ENCODE measurements around the gene DPEP3. TPM values are rescaled to one million over a fixed set of nuclear protein-coding genes. Genes with fewer than 3 reads are reported as not detected.
A peak's percentile ranks its signal among the peaks of the same experiment; 100 is the strongest.

DPEP3 gene
- total and polyA plus RNA-seq, 2 experiments from 2014 or later, result 0.51 TPM; not detected in 1

GRCh38 chr16:67943619-67944504 lies 36.4 kb downstream of the DPEP3 start, which contains the start of gene LCAT:
Gene LCAT (minus strand): TSS chr16:67944120. CDS start chr16:67944101, 19 bp downstream.
- DNase-seq (ENCODE audit: low read depth in 1 of 2, low spot score in 1 of 2), result peak in 1 of 2 donors; percentile 67
- H3K27ac ChIP-seq, result no peak within 1 kb of the TSS

GRCh38 chr16:67943256-67943618 lies 37.1 kb downstream of the DPEP3 start:
- Histone ChIP-seq H3K9me3 (ENCODE audit: low read depth) (no peaks in the 10 kb centered on the region), H3K4me1 (ENCODE audit: low read depth) (no peaks in the 10 kb centered on the region), H3K27me3 (no peaks in the 10 kb centered on the region), H3K4me3 (no peak overlapping the region), H3K27ac (no peak overlapping the region), H3K36me3 (peaks cover 26% of the 10 kb centered on the region)
- no peak for DNase-seq (ENCODE audit: low read depth in 1 of 2, low spot score in 1 of 2)
- TF ChIP-seq, protein P1, sequence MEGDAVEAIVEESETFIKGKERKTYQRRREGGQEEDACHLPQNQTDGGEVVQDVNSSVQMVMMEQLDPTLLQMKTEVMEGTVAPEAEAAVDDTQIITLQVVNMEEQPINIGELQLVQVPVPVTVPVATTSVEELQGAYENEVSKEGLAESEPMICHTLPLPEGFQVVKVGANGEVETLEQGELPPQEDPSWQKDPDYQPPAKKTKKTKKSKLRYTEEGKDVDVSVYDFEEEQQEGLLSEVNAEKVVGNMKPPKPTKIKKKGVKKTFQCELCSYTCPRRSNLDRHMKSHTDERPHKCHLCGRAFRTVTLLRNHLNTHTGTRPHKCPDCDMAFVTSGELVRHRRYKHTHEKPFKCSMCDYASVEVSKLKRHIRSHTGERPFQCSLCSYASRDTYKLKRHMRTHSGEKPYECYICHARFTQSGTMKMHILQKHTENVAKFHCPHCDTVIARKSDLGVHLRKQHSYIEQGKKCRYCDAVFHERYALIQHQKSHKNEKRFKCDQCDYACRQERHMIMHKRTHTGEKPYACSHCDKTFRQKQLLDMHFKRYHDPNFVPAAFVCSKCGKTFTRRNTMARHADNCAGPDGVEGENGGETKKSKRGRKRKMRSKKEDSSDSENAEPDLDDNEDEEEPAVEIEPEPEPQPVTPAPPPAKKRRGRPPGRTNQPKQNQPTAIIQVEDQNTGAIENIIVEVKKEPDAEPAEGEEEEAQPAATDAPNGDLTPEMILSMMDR (IDR thresholded peaks at IDR 0.05; ENCODE audit: low read depth, low read length), result no peak

More at GRCh38 chr16:67943619-67944504, 36.4 kb downstream of the DPEP3 start, which contains the start of gene LCAT:
- TF ChIP-seq, protein P1 (IDR thresholded peaks at IDR 0.05; ENCODE audit: low read depth, low read length), result no peak
- Histone ChIP-seq H3K36me3 (peaks cover 30% of the 10 kb centered on the region), H3K27me3 (no peaks in the 10 kb centered on the region), H3K4me3 (no peak within 1 kb of the TSS), H3K4me1 (ENCODE audit: low read depth) (no peaks in the 10 kb centered on the region), H3K9me3 (ENCODE audit: low read depth) (no peaks in the 10 kb centered on the region)

GRCh38 chr16:67942510-67943255 lies 37.6 kb downstream of the DPEP3 start:
- H3K36me3 ChIP-seq, result peaks cover 26% of the 10 kb centered on the region
- no peak for DNase-seq (ENCODE audit: low read depth in 1 of 2, low spot score in 1 of 2)

DNA sequence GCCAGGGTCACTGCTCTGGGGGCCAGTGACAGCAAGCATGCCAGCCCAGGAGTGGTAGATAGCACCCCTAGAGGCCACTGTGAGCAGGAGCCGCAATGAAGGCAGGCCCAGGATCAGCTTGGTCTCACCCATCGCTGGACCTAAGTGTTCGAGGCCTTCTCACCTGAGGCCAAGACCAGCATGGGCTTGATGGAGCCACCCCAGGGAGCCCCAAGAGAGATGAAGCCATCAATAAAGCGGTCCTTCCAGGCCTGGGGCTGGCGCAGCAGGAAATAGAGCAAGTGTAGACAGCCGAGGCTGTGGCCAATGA lies 38.1 kb downstream of the DPEP3 start:
- Histone ChIP-seq H3K27ac (no peak overlapping the region), H3K9me3 (ENCODE audit: low read depth) (no peaks in the 10 kb centered on the region), H3K36me3 (peaks cover 21% of the 10 kb centered on the region), H3K4me1 (ENCODE audit: low read depth) (no peaks in the 10 kb centered on the region), H3K27me3 (no peaks in the 10 kb centered on the region), H3K4me3 (no peak overlapping the region)
- TF ChIP-seq, protein P1 (IDR thresholded peaks at IDR 0.05; ENCODE audit: low read depth, low read length), result peak; percentile 72
- peak; percentile 40 to 68 for DNase-seq (ENCODE audit: low read depth in 1 of 2, low spot score in 1 of 2)

More at GRCh38 chr16:67942510-67943255, 37.6 kb downstream of the DPEP3 start:
- no peaks in the 10 kb centered on the region for H3K27me3 ChIP-seq
- H3K4me1 ChIP-seq (ENCODE audit: low read depth), result no peaks in the 10 kb centered on the region
- H3K4me3 ChIP-seq, result no peak overlapping the region
- H3K9me3 ChIP-seq (ENCODE audit: low read depth), result no peaks in the 10 kb centered on the region
- no peak overlapping the region for H3K27ac ChIP-seq
- TF ChIP-seq, protein P1 (IDR thresholded peaks at IDR 0.05; ENCODE audit: low read depth, low read length), result no peak

DNA sequence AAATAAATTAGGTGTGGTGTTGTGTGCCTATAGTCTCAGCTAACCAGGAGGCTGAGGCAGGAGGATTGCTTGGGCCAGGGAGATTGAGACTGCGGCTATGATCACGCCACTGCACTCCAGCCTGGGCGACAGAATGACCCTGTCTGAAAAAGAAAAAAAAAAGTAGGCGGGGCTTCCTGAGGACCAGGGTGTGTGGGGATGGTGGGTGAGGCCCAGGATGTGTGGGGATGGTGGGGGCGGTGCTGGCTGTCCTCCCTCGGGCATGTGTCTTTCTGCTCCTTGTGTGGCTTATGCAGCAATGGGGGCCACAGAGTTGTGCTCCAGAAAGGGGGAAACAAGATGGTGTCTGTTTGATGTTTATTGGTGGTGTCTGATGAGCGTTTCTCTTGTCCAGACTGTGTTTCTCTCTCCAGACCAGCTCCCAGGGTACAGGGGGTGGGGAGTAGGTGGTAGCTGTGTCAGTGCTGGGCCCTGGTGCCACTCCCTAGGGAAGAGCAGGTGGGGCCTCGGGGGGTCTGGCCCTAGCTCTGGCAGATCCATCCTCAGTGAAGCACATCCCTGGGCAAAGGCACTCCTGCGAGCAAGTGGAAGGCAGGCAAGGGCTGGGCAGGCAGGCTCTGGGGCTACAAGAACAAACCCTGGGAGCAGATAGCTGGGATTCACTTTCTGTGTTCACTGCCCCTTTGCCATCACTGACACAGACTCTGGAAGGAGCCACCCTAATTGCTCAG lies 38.7 kb downstream of the DPEP3 start:
- no peak for DNase-seq (ENCODE audit: low read depth in 1 of 2, low spot score in 1 of 2)
- no peaks in the 10 kb centered on the region for H3K27me3 ChIP-seq
- no peak overlapping the region for H3K27ac ChIP-seq
- TF ChIP-seq, protein P1 (IDR thresholded peaks at IDR 0.05; ENCODE audit: low read depth, low read length), result no peak
- H3K4me3 ChIP-seq, result no peak overlapping the region
- no peaks in the 10 kb centered on the region for H3K9me3 ChIP-seq (ENCODE audit: low read depth)
- H3K36me3 ChIP-seq, result peaks cover 16% of the 10 kb centered on the region
- peaks cover 3% of the 10 kb centered on the region for H3K4me1 ChIP-seq (ENCODE audit: low read depth)
